Hepatic stellate cell (primary cell): ENCODE measurements around the gene UBALD2.
A peak's percentile ranks its signal among the peaks of the same experiment; 100 is the strongest.

Experiments used
- DNase-seq: peaks from one replicate; pipeline ENCODE4 v3.0.0; 2011; ENCODE audit warnings: low spot score

UBALD2 gene

GRCh38 chr17:76318586-76318985 lies 53.4 kb downstream of the UBALD2 start:
- peak; percentile 66 for DNase-seq
